Omental fat pad (tissue), 4 donors: ENCODE measurements around the gene LGALS13. TPM values are rescaled to one million over a fixed set of nuclear protein-coding genes. Genes with fewer than 3 reads are reported as not detected.
"Not testable (repeated sequence)": the region's sequence is repeated elsewhere in the genome, so short reads cannot be mapped to it uniquely, and the experiment has no call there.

ENCODE experiments used
- ATAC-seq: fragments of 150-250 bp; one replicate; pipeline ENCODE4 v1.9.1; 2016; ENCODE audit warnings: mild to moderate bottlenecking, moderate library complexity; ENCODE audit not compliant: low FRiP score
- DNase-seq: peaks from one replicate; pipeline ENCODE4 v3.0.0-alpha.2; 2019; ENCODE audit warnings: low spot score
- CTCF ChIP-seq, 3 donors: fragments of 450-650 bp; IDR thresholded peaks; one replicate each; pipeline ENCODE4 v1.5.1; 2016 to 2017; ENCODE audit warnings: antibody characterized with exemption in 3 of 3, mild to moderate bottlenecking in 3 of 3, moderate library complexity in 2 of 3
- total RNA-seq, 4 donors: library from RNA; depleted of rRNA; stranded (reverse); fragments of >200 nt; gene quantifications; one replicate each; pipeline ENCODE4 v1.1.0, GENCODE V29; 2016

The LGALS13 gene
- total RNA-seq, 4 donors from 2014 or later = not detected

DNA sequence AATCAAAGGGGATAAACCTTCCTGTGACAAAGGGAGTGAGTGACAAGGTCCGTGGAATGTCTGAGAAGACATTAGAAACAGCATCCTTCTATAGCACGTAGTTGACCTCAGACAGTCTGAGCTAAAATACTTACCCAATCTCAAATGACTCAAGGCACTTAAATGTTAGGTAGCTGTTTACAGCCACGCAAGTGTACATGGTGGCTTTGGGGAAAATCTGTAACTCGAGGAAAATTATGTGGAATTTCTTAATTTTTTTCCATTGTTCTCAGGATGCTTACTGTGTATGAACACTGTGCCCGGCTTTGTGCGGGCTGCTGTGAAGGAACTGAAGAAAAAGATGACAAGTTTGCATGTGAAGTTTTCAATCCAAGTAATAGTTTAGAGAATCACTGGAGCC is 5.2 kb downstream of the LGALS13 start:
- DNase-seq (no peak), ATAC-seq (no peak)
- TF ChIP-seq CTCF (IDR thresholded peaks at IDR 0.05) = no peak

DNA sequence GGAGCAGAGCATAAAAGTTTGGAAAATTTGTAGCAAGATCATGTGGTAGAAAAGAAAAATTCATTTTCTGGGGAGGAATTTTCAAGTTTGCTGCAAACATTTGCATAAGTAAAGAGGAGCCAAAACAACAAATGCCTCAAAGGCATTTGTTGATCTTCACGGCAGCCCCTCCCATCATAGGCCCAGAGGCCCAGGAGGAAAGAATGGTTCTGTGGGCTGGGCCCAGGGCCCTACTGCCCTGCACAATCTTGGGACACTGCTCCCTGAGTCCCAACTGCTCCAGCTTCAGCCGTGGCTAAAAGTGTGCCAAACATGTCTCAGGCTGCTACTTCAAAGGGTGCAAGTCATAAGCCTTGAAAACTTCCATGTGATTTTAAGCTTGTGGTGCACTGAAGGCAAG is 11.3 kb downstream of the LGALS13 start:
- ATAC-seq (no peak), DNase-seq (no peak)
- TF ChIP-seq CTCF (IDR thresholded peaks at IDR 0.05) = no peak

GRCh38 chr19:39617745-39618144 is 15.4 kb downstream of the LGALS13 start:
- DNase-seq (no peak), ATAC-seq (no peak)
- no peak for TF ChIP-seq CTCF (IDR thresholded peaks at IDR 0.05)

- ATAC-seq (no peak), DNase-seq (no peak)
- TF ChIP-seq CTCF (IDR thresholded peaks at IDR 0.05) = no peak
Measured at GRCh38 chr19:39623946-39624345, 21.6 kb downstream of the LGALS13 start.

DNA sequence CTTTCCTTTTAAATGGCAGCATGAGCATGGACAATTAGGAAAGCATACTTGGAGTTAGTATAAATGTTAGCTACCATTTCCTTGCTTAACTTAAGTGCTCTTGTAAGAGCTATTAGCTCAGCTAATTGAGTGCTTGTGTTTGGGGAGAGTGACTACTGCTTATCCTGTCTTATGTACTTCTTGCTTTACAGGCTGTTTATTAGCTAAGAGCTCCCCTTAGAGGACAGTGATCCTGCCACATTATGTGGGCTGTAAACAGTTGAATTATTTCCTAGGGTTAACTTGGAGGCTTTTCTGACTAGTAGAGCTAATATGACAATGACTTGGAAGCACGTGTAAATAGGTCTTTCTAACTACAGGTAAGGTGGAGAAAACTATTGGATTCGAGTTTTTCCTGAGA is 25.3 kb downstream of the LGALS13 start:
- DNase-seq, ATAC-seq: not testable (repeated sequence)

DNA sequence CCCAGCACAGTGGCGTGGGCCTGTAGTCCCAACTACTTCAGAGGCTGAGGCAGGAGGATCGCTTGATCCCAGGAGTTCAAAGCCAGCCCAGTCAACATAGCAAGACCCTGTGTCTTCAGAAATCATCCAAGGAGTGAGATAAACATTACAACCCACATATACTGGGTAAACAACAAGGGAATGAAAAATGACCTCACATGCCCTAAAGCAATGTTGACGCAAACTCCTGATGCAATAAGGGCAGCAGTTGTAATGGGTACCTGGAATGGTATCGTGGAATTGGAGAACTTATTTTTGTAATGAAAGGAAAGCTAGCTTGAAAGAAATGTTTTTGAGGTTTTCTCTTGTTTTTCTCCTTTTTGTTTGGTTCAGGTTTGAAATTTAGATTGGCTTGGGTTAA is 28.9 kb downstream of the LGALS13 start:
- no peak for TF ChIP-seq CTCF (IDR thresholded peaks at IDR 0.05)
- ATAC-seq (no peak), DNase-seq (no peak)

DNA sequence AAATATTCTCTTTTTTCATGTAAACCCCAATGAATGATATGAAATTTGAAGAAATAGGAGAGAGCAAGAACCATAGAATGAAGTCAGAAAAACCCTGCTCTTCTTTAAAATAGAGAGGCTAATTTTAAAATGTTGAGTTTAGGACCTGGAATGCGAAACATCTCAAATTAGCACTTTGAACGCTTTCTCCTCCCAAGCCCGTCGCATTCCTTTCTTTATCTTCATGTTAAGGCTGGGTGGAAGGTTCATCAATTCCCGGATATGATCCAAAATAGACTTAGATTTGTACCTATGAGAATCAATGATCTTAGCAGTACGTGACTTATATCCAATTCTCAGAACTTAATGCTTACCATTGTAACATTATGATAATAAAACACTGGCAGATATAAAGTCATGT is 29.3 kb downstream of the LGALS13 start:
- no peak for TF ChIP-seq CTCF (IDR thresholded peaks at IDR 0.05)

DNA sequence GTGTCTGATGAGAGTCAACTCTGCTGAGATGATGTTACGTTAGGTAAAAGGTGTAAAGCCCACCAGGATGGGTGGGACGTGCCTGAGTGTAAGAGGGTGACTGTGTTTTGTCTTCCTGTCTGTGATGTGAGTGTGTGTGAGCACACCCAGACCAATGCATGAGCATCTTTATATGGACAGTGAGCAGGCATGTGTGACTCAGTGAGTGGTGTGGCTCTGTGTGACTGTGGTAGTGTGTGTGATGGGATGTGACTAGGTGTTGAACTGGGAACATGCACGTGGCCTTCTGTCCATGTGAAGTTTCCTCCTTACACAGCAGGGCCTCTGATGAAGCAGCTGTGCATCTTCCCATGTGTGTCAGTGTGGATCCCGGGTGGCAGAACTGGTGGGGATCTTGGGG is 35.6 kb downstream of the LGALS13 start:
- DNase-seq (no peak), ATAC-seq (no peak)
- TF ChIP-seq CTCF (IDR thresholded peaks at IDR 0.05) = no peak

More for the DNA sequence above, 29.3 kb downstream of the LGALS13 start:
- no peak for DNase-seq
- no peak for ATAC-seq
